Measurements from ENCODE around the gene CRYBG2. TPM values are rescaled to one million over a fixed set of nuclear protein-coding genes. Genes with fewer than 3 reads are reported as not detected.
A peak's percentile ranks its signal among the peaks of the same experiment; 100 is the strongest.

The CRYBG2 gene
- total RNA-seq, 1 donor from 2014 or later: 18.6 TPM

- Histone ChIP-seq H3K36me3 (ENCODE audit: control insufficient read depth, insufficient read depth, low read length) (no peaks in the 10 kb centered on the region), H3K4me3 (ENCODE audit: low read depth, low read length) (no peak overlapping the region), H3K27me3 (ENCODE audit: control insufficient read depth, insufficient read depth, low read length) (no peaks in the 10 kb centered on the region)
- DNase-seq (ENCODE audit: low read depth): no peak
- no peak for TF ChIP-seq CTCF (IDR thresholded peaks at IDR 0.05; ENCODE audit: insufficient read depth, low read length, poor library complexity, severe bottlenecking)
These were observed 46.6 kb downstream of the CRYBG2 start for GRCh38 chr1:26307363-26307781.

GRCh38 chr1:26306290-26307229, 47.4 kb downstream of the CRYBG2 start, which contains the start of gene UBXN11:
Gene UBXN11 (minus strand): TSS chr1:26306636. CDS start chr1:26302883, 3,753 bp downstream.
- Histone ChIP-seq H3K27me3 (ENCODE audit: control insufficient read depth, insufficient read depth, low read length) (no peaks in the 10 kb centered on the region), H3K36me3 (ENCODE audit: control insufficient read depth, insufficient read depth, low read length) (no peaks in the 10 kb centered on the region), H3K4me3 (ENCODE audit: low read depth, low read length) (peak within 1 kb of the TSS; percentile 92)
- DNase-seq (ENCODE audit: low read depth): peak; percentile 95
- TF ChIP-seq CTCF (IDR thresholded peaks at IDR 0.05; ENCODE audit: insufficient read depth, low read length, poor library complexity, severe bottlenecking): no peak

DNA sequence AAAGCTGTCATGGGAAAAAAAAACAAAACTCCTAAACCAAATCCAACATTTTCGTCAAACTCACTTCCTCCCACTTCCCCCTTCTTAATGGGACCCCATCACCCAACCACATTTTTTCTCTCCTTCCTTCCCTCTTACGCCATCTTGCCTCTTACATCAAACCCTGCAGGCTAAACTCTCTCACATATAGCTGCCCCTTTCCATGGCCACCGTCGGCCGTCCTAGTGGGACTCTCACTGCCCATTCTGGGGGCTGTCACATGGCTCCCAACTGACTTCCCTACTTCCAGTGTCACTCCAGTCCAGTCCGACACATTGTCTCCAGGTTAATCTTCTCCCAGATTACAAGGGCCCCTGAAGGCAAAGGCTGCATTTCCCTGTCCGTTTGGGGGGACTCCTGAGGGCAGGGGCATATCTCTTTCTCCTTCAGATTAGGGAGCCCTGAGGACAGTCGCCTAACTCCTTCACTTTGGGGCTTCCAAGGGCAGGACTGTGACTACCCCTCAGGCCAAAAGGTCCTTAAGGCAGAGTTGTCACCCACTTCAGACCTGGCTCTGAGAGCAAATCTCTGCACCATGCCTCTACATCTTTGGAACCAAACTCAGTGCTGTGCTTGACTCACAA, 48.2 kb downstream of the CRYBG2 start:
- no peak for DNase-seq (ENCODE audit: low read depth)
- no peaks in the 10 kb centered on the region for H3K36me3 ChIP-seq (ENCODE audit: control insufficient read depth, insufficient read depth, low read length)
- H3K27me3 ChIP-seq (ENCODE audit: control insufficient read depth, insufficient read depth, low read length): no peaks in the 10 kb centered on the region
- H3K4me3 ChIP-seq (ENCODE audit: low read depth, low read length): peak overlapping the region; percentile 92
- no peak for TF ChIP-seq CTCF (IDR thresholded peaks at IDR 0.05; ENCODE audit: insufficient read depth, low read length, poor library complexity, severe bottlenecking)

DNA sequence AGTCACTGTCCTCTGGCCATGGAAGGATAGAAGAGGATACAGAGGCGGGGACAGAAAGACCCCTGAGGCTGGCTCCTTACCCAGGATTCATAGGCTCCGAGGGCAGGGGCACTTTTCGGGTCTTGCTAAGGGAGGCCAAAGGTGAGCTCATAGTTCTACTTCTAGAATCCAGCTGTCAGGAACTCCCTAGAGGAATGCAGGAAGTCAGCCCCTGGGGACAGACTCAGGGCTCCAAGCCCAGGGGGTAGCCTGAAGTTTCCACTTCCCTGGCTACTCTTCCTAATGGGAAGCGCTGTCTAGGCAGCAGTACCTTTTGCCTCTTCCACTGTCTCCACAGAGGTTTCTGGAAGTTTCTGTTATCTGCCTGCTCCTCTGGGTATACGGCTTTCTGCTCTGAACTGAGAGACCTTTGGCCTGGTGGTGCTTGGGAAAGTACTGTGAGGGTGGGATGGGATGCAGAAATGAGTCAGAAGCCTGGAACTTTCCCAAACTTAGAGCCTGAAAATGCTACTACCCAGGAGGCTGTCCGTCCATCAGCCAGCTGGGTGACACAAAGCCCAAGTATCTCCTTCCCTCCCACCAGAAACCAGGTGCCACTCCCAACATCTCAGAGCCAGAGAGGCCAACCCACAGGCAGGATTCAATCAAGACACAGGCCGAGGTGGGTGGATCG, 51.1 kb downstream of the CRYBG2 start:
- Histone ChIP-seq H3K27me3 (ENCODE audit: control insufficient read depth, insufficient read depth, low read length) (no peaks in the 10 kb centered on the region), H3K4me3 (ENCODE audit: low read depth, low read length) (no peak overlapping the region), H3K36me3 (ENCODE audit: control insufficient read depth, insufficient read depth, low read length) (no peaks in the 10 kb centered on the region)
- no peak for DNase-seq (ENCODE audit: low read depth)
- no peak for TF ChIP-seq CTCF (IDR thresholded peaks at IDR 0.05; ENCODE audit: insufficient read depth, low read length, poor library complexity, severe bottlenecking)

DNA sequence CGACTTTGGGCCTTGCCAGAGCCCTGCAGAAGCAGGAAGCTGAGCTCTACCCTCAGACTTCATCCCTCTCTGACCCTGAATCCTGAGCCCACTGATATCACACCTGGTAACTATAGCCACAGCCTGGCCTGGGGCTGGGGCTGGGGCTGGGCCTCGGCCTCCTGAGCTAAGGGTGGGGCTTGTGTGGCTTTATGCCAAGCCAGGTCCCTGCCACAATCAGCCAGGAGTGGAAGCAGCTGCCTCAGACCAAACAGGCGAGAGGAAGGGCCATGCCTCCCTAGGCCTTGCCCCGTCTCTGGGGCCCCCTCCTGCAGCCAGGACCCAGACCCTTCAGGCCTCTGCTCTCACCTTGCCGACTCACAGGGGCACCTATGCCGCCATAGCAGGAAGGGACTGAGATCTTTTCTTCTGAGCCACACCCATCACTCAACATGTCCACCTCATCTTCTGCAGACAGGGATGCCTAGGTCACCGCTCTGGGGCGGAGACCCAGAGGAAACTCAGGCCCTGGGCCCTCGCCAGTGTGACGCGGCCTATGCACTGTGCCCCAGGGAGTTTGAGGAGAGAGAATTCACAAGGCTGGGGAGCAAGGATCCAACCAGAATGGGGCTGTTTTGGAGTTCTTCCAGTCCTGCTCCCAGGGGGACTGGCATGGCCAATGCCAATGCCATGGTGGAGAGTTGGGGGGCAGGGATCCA, 53.2 kb downstream of the CRYBG2 start:
- Histone ChIP-seq H3K36me3 (ENCODE audit: control insufficient read depth, insufficient read depth, low read length) (no peaks in the 10 kb centered on the region), H3K4me3 (ENCODE audit: low read depth, low read length) (no peak overlapping the region), H3K27me3 (ENCODE audit: control insufficient read depth, insufficient read depth, low read length) (no peaks in the 10 kb centered on the region)
- no peak for DNase-seq (ENCODE audit: low read depth)
- no peak for TF ChIP-seq CTCF (IDR thresholded peaks at IDR 0.05; ENCODE audit: insufficient read depth, low read length, poor library complexity, severe bottlenecking)

Measured in kidney epithelial cell (primary cell).